ENCODE measurements around the gene ETS2.
A peak's percentile ranks its signal among the peaks of the same experiment; 100 is the strongest.

The ETS2 gene

DNA sequence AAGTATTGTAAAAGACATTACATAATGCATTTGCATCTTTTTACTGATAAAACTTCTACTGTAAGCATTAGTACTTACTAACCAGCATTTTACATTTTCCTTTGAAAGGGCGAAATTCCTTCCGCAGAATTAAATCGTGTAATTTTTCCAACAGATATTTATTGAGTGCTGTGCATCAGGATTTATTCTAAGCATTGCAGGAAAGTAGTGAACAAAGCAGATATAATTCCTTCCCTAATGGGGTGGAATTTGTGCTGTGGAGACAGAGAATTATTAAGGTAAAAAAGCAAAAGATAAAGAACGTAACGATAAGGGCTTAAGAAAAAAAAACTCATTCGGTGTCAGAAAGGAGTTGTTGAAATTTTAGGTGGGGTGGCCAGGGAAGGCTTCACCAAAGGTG is 7.6 kb upstream of the ETS2 start:
- H3K4me3 ChIP-seq (ENCODE audit: low read length): no peak overlapping the region
- no peak for DNase-seq (ENCODE audit: low read depth, low spot score)

DNA sequence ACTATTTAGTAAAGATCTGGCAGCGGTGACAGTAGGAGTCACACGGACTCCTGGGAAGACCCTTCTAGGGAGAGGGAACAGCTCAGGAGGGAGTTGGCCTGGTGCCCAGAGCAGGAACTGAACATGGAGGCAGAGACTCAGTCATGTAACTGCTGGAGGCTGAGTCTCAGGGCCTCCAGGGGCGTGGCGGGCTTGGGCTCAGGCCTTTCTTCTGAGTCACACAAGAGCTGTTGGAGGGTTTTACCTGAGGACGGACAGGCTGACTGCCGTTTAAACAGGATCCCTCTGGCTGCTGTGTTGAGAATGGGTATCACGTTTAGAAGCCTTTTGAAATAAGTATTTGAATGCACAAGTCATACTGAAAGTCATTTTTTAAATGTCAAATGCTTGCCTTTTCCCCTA is 7.2 kb upstream of the ETS2 start:
- DNase-seq (ENCODE audit: low read depth, low spot score): no peak

GRCh38 chr21:38800046-38800758 is 5.5 kb upstream of the ETS2 start:
- no peak for DNase-seq (ENCODE audit: low read depth, low spot score)
- H3K4me3 ChIP-seq (ENCODE audit: low read length): no peak overlapping the region

More for the DNA sequence above, 7.2 kb upstream of the ETS2 start:
- no peak overlapping the region for H3K4me3 ChIP-seq (ENCODE audit: low read length)

DNA sequence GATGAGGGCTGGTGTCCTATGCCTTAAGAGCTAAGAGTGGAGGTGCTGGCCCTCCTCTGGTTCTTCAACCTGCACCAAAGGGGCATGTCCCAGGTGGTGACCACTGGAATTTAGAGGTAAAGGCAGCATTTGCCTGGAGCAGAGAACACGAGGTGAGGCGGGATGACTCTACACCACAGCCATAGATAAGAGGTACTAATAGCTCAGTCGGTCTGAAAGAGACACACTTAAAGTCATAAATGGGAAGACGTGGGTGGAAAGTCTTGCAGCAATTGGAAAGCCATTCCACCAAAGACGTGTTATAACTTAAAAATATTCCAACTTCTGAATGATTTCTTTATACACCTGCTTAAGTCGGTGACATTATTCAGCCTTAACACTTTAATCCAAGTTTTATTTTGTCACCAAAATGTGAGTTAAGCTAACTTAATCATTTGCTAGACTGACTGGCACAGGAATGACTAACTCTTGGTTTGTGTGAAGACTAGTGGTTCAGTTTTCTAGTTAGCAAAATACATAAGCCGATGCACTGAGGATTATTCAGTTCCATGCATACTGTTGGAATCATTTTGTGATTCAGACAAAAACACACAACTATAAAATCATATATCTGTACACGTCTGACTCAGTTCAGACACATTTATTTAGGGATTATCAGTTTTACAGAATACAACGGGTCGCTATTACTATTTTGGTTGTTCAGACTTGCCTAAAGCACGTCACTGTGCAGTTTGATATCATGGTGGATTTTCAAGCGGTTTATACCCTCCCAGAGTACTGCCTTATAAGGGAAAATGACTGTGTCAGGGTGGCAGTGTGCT is 4.6 kb upstream of the ETS2 start:
- no peak for DNase-seq (ENCODE audit: low read depth, low spot score)
- no peak overlapping the region for H3K4me3 ChIP-seq (ENCODE audit: low read length)

DNA sequence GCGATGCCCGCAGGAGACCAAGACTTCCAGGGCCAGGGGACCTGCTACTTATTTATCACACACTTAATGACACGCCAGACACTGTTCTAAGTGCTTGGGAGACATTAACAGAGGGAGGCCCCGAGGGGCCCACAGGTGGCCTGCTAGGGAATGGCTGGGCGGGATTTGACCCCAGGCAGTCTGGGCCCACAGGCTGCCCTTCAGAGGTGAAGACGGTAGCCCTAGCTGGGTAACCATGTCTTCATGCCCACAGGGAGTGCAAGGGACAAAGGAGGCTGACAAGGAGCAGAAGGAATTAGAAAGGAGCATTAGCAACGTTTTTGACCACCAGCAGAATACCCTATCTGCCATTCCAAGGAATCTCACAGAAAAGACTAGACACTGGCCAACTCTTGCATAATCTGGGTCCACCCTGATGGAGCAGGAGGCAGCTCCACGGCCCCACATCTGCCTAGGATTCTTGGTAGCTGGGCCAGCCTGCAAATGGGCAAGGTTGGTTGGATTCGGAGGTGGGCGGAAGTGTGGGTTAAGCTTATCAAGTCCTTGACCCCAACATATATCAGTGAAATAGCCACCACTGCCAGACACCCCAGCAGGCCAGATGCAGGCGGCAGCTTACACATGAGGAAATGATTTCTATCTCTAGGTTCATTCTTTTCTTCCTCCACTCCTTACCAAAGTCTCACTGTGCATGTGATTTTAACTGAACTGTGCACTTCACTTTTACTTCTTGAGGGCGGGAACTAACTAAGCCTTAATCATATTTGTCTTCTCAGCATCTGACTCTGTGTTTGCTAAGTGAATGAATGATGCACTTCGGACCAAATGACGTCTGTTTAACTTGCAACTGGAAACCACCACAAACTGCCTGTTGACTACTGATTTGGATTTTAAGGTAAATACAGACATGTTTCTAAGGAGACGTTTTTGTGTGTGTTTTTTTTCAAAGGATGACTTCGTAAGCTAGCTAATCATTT is 3.4 kb upstream of the ETS2 start:
- DNase-seq (ENCODE audit: low read depth, low spot score): no peak

DNA sequence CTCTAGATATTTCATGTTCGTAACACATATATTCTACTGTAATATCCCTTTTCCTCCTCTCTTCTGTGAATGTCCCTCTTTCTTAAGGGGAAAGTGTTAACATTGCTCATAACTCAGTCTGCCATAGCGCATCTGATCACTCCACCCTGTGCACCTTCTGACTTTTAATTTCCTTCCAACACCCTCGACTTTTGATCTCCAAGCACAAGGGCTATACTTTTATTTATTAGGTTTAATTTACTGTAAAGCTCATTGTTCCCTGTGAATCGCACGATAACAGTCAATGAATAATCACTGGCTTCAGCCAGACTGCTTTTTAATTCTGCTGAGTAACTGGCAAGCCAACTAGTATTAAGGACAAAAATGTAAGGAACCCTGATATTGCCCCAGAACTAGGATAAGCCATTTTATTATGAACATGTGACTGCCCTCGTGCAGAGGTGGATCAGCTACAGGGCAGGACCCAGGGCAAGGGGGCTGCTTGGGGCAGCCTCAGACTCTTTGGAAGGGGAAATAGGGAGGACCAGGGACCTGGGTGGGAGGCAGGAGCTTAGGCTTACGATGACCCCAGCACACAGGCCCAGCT is 2.6 kb upstream of the ETS2 start:
- DNase-seq (ENCODE audit: low read depth, low spot score): no peak
- no peak overlapping the region for H3K4me3 ChIP-seq (ENCODE audit: low read length)

More for the DNA sequence above, 3.4 kb upstream of the ETS2 start:
- no peak overlapping the region for H3K4me3 ChIP-seq (ENCODE audit: low read length)

DNA sequence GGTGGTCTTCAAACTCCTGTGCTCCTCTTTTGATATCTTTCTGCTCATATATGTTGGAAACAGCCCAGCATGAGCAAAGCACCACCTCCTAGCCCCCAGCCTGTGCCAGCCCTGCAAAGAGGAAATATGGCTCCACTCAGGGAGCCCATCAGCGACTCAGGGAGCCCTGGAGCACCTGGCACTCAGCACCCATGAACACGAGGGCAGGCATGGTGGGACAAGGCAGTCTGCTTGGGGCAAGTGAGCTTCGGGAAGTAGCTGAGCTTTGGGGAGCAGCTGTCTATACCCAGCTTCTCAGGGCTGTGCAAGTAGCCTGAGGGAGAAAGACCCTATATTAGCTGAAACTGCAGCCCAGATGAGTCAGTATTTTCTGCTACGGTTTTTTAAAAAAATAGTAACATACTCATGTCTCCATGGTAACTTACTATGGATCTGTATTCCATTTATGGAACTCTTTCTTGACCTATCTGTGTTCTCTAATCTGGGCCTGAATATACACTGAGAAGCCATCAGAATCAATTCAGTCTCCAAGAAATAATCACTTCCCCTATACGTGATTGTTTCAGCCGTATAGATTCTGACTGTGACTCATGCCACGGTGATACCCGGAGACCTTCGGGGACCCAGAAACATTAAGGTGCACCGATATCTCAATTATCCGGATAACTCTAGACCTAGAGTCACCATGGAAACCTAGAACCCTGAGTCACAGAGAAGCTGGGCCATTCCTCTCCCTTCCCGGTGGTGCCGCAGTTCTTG is 1.5 kb upstream of the ETS2 start:
- no peak for DNase-seq (ENCODE audit: low read depth, low spot score)
- H3K4me3 ChIP-seq (ENCODE audit: low read length): no peak overlapping the region

DNA sequence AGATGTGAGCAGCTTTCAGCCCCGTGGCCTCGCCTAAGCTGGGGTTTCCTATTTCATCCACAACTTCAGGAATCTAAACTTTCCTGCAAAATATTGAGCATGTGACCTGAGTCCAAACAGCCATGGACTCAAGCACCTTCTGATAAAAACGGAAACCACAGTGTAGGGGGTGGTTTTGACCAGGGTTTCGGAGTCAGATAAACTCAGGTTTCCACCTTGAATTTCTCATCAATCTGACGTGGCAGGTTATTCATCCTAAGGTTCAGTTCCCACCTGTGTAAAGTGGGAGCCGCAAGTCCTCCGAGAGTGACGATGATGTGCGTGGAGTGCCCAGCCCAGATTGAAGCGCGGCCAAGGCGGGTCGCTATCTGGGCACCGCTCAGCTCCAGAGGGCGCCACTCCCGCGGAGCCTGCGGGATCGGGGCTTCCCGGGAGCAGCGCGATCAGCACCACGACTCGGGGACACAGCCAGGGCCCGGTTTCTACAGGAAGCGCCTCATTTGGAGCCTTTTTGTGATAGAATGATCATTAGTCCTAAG is 871 bp upstream of the ETS2 start:
- peak overlapping the region; percentile 74 for H3K4me3 ChIP-seq (ENCODE audit: low read length)
- no peak for DNase-seq (ENCODE audit: low read depth, low spot score)

DNA sequence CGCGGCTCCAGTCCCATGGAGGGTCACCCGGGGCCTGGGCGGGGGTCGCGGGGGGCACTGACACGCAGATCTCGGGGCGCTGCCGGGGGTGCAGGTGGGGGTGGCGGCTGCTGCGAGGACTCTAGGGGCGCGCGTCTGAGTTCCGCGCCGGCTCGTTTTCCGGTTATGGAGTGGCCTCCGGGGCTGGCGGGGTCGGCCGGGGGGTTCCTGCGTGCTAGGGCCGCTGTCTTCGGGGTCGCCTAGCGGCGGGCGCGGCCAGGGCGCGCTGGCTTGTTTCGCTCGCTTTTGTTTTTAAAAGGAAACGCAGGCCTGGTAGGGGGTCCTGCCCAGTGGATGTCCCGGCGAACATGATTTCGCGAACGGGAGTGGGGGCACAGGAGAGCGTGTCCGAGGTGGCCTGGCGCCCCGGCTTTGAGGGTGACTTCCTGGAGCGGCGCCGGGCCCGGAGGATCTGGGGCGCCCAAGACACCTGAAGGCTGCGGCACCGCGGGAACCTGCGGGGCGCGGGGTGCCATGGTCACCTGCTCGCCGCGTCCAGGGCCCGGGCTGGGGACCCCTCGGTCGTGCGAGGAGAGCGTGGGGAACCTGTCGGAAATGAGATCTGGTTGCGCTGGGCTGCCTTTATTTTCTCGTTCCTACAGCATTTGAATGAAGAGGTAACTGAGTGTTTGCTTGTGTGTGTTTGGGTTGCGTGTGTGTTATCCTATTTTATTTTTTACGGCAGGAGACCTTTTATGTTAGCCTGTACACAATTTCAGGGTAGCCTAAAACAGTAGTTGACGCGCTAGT is 618 bp downstream of the ETS2 start:
- DNase-seq (ENCODE audit: low read depth, low spot score): no peak

DNA sequence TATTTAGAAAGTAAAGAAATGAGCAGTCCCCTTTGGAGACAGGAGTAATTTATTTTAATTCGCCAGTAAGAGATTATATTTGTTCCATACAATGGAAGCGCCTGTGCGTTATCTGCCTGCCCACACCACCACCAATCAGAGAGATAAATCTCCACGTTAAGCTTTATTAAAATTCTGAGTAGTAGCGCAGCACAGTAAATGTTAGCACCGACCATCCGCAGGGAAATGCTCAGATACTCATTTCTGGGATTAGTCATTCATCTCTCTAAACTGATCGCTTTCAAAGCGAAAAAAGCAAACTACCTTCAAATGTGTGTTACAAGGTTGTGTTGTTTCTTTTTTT is 1.2 kb downstream of the ETS2 start:
- H3K4me3 ChIP-seq (ENCODE audit: low read length): peak overlapping the region; percentile 74
- no peak for DNase-seq (ENCODE audit: low read depth, low spot score)

More for the DNA sequence above, 618 bp downstream of the ETS2 start:
- H3K4me3 ChIP-seq (ENCODE audit: low read length): peak overlapping the region; percentile 74

- peak overlapping the region; percentile 74 for H3K4me3 ChIP-seq (ENCODE audit: low read length)
- DNase-seq (ENCODE audit: low read depth, low spot score): no peak
Observed at GRCh38 chr21:38807441-38807871, 1.7 kb downstream of the ETS2 start.

DNA sequence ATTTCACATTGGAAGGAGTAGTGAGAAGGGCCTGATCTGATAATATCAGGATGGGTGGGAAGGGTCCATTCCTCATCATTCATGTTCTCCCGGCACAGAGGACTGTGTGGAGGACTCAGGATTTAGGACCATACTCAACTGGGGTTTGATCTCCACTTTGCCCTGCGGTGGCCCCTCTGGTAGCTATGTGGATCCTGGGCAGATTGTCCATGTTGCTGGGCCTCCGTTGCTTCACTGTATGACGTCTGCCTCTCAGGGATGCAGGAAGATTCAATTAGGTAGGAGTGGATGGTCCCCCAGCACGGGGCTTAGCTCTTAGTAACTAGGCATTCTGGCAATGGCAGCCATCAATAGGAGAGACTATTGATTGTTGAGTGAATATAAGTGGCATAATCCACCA is 2.3 kb downstream of the ETS2 start:
- DNase-seq (ENCODE audit: low read depth, low spot score): no peak
- peak overlapping the region; percentile 74; the same call in 1 of the 2 replicates for H3K4me3 ChIP-seq (ENCODE audit: low read length)

DNA sequence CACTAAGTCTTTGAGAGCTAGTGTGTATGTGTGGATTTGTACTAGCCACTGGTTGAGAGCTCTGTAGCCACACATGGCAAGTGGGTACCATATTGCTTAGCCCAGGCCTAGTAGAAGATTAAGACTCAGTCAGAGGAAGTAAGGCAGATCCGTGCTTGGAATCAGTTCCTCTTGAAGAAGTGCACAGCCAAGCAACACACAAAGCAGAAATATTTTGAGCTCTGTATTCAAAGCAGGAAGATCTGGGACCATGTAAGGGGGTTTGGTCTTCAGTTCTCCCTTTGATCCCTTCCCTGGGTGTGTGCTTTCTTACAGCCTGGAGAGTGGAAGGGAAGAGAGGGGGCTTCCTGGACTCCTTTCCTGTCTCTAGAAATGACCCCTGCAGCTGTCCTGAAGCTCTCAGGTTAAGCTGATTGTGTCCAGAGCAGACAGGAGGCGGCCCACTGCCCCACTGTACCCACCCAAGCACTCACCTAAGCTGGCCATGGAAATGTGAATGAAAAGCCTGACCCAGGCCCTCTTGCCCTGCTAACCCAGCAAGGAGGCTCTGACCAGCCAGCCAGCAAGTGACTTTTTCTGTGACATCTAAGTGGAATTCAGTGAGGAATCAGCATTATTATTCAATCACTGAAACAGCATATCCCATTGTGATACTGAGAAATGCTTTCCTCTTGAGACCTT is 3.6 kb downstream of the ETS2 start:
- DNase-seq (ENCODE audit: low read depth, low spot score): no peak
- no peak overlapping the region for H3K4me3 ChIP-seq (ENCODE audit: low read length)

DNA sequence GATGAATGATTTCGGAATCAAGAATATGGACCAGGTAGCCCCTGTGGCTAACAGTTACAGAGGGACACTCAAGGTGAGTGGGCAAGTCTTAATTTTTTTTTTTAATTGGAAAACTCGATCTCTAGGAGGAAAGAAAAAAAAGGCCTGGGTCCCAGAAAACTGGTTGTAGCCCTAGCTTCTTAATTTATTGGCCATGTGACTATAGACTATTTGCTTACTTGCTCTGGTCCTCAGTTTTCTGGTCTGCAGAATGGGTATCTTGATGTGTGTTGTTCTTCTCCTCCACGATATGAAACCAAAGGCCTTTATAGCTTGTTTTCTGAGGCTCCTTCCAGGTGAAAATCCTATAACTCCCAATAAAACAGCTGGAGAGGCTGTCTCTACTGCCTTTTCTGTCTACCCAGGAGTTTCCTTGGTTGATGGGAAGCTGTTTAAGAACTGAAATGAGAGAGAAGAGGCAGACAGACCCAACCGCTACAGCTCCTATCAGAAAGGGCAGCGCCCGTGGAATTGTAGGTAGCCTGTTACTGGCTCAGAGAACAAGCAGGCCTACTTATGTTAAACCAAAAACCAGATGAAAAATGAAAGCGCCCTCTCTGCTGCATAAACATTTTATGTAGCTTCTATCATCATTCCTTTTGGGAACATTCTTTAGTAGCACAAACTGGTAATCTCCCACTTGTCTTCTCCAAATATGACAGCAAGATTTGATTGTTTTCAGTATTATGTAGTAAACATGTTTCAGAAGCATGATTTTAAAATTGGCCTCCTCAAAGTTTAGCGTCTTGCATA is 4.5 kb downstream of the ETS2 start:
- H3K4me3 ChIP-seq (ENCODE audit: low read length): no peak overlapping the region
- DNase-seq (ENCODE audit: low read depth, low spot score): no peak

- DNase-seq (ENCODE audit: low read depth, low spot score): no peak
- no peak overlapping the region for H3K4me3 ChIP-seq (ENCODE audit: low read length)
Observed at GRCh38 chr21:38810826-38811164, 5.1 kb downstream of the ETS2 start.

- no peak for DNase-seq (ENCODE audit: low read depth, low spot score)
- no peak overlapping the region for H3K4me3 ChIP-seq (ENCODE audit: low read length)
Observed at GRCh38 chr21:38811257-38811656, 5.5 kb downstream of the ETS2 start.

Measured in Jurkat, Clone E6-1 (cell line).